IPS DF 6.9 (cell line): Measurements from ENCODE around the gene SST.

ENCODE experiments used
- DNase-seq: peaks from one replicate; pipeline ENCODE4 v3.0.0-alpha.2; 2013; ENCODE audit warnings: low read depth, low spot score
- H3K27ac ChIP-seq: one replicate; pipeline ENCODE4 v1.5.1; 2013; ENCODE audit warnings: low read length, control low read depth
- H3K27me3 ChIP-seq: 2 replicates; pipeline ENCODE4 v1.6.1; 2013; ENCODE audit warnings: mild to moderate bottlenecking, low read length; ENCODE audit not compliant: control insufficient read depth, insufficient read depth
- H3K36me3 ChIP-seq: 2 replicates; pipeline ENCODE4 v1.6.1; 2013; ENCODE audit warnings: low read length; ENCODE audit not compliant: control insufficient read depth, insufficient read depth
- H3K4me1 ChIP-seq: 2 replicates; pipeline ENCODE4 v1.6.1; 2013; ENCODE audit warnings: low read length; ENCODE audit not compliant: control insufficient read depth, insufficient read depth
- H3K4me3 ChIP-seq: 2 replicates; pipeline ENCODE4 v1.5.1; 2013; ENCODE audit warnings: mild to moderate bottlenecking, low read length
- H3K9me3 ChIP-seq: 2 replicates; pipeline ENCODE4 v1.6.1; 2013; ENCODE audit warnings: low read length, inconsistent platforms; ENCODE audit not compliant: control insufficient read depth, insufficient read depth
- WGBS: extraction: QIAGEN DNeasy Blood & Tissue Kit; methylation state at CpG from one replicate; pipeline ENCODE4 v1.1.7; 2013; ENCODE audit warnings: mixed read lengths, missing lambda C conversion rate; ENCODE audit not compliant: insufficient read length, insufficient coverage; 5-methylcytosine and 5-hydroxymethylcytosine counted together

SST gene

GRCh38 chr3:187702507-187703033, 32.4 kb upstream of the SST start, which contains the start of gene RTP2:
Gene RTP2 (minus strand): TSS chr3:187702557. CDS start chr3:187702128, 429 bp downstream.
- Histone ChIP-seq H3K4me3 (no peak within 1 kb of the TSS), H3K27me3 (no peaks in the 10 kb centered on the region), H3K4me1 (no peaks in the 10 kb centered on the region), H3K36me3 (no peaks in the 10 kb centered on the region), H3K27ac (no peak within 1 kb of the TSS), H3K9me3 (no peaks in the 10 kb centered on the region)
- no CpG with 5 or more reads among the region's 4 CpGs for WGBS
- DNase-seq: no peak

GRCh38 chr3:187700249-187700648, 30.1 kb upstream of the SST start:
- Histone ChIP-seq H3K4me3 (no peak overlapping the region), H3K4me1 (no peaks in the 10 kb centered on the region), H3K27ac (no peak overlapping the region), H3K36me3 (no peaks in the 10 kb centered on the region), H3K27me3 (no peaks in the 10 kb centered on the region; the same call in 1 of the 2 replicates), H3K9me3 (no peaks in the 10 kb centered on the region)
- no peak for DNase-seq
- WGBS: no CpG with 5 or more reads among the region's 2 CpGs

GRCh38 chr3:187698499-187699399, 28.6 kb upstream of the SST start:
- no peaks in the 10 kb centered on the region for H3K9me3 ChIP-seq
- no peaks in the 10 kb centered on the region for H3K4me1 ChIP-seq
- H3K27ac ChIP-seq: no peak overlapping the region
- H3K36me3 ChIP-seq: no peaks in the 10 kb centered on the region
- no CpG with 5 or more reads among the region's 42 CpGs for WGBS
- no peaks in the 10 kb centered on the region; the same call in 1 of the 2 replicates for H3K27me3 ChIP-seq
- DNase-seq: no peak
- H3K4me3 ChIP-seq: no peak overlapping the region

- Histone ChIP-seq H3K27ac (no peak overlapping the region), H3K27me3 (no peaks in the 10 kb centered on the region; the same call in 1 of the 2 replicates), H3K9me3 (no peaks in the 10 kb centered on the region), H3K36me3 (no peaks in the 10 kb centered on the region), H3K4me1 (no peaks in the 10 kb centered on the region), H3K4me3 (no peak overlapping the region)
- no peak for DNase-seq
- WGBS: no CpG with 5 or more reads among the region's 4 CpGs
These were observed 25.8 kb upstream of the SST start for GRCh38 chr3:187696021-187696420.

GRCh38 chr3:187695449-187695848, 25.3 kb upstream of the SST start:
- Histone ChIP-seq H3K4me3 (no peak overlapping the region), H3K9me3 (no peaks in the 10 kb centered on the region), H3K27me3 (no peaks in the 10 kb centered on the region; the same call in 1 of the 2 replicates), H3K36me3 (no peaks in the 10 kb centered on the region), H3K4me1 (no peaks in the 10 kb centered on the region), H3K27ac (no peak overlapping the region)
- no CpG with 5 or more reads among the region's 4 CpGs for WGBS
- no peak for DNase-seq

GRCh38 chr3:187694801-187695200, 24.6 kb upstream of the SST start:
- DNase-seq: no peak
- Histone ChIP-seq H3K9me3 (no peaks in the 10 kb centered on the region), H3K36me3 (no peaks in the 10 kb centered on the region), H3K4me3 (no peak overlapping the region), H3K27ac (no peak overlapping the region), H3K4me1 (no peaks in the 10 kb centered on the region), H3K27me3 (no peaks in the 10 kb centered on the region; the same call in 1 of the 2 replicates)
- WGBS: no CpG with 5 or more reads among the region's 3 CpGs

GRCh38 chr3:187693431-187693830, 23.2 kb upstream of the SST start:
- Histone ChIP-seq H3K4me1 (no peaks in the 10 kb centered on the region), H3K27me3 (no peaks in the 10 kb centered on the region; the same call in 1 of the 2 replicates), H3K9me3 (no peaks in the 10 kb centered on the region), H3K36me3 (no peaks in the 10 kb centered on the region), H3K27ac (no peak overlapping the region), H3K4me3 (no peak overlapping the region)
- WGBS: no CpG with 5 or more reads among the region's 1 CpG
- DNase-seq: no peak

GRCh38 chr3:187689984-187690383, 19.8 kb upstream of the SST start:
- Histone ChIP-seq H3K4me1 (no peaks in the 10 kb centered on the region), H3K4me3 (no peak overlapping the region), H3K27ac (no peak overlapping the region), H3K36me3 (no peaks in the 10 kb centered on the region), H3K27me3 (no peaks in the 10 kb centered on the region), H3K9me3 (no peaks in the 10 kb centered on the region)
- DNase-seq: no peak
- WGBS: no CpG with 5 or more reads among the region's 4 CpGs

- WGBS: no CpG with 5 or more reads among the region's 5 CpGs
- DNase-seq: no peak
- Histone ChIP-seq H3K36me3 (no peaks in the 10 kb centered on the region), H3K9me3 (no peaks in the 10 kb centered on the region), H3K4me3 (no peak overlapping the region), H3K27me3 (no peaks in the 10 kb centered on the region), H3K27ac (no peak overlapping the region), H3K4me1 (no peaks in the 10 kb centered on the region)
These were observed 16.6 kb upstream of the SST start for GRCh38 chr3:187686621-187687273.

- no CpG with 5 or more reads among the region's 7 CpGs for WGBS
- Histone ChIP-seq H3K9me3 (no peaks in the 10 kb centered on the region), H3K4me1 (no peaks in the 10 kb centered on the region), H3K36me3 (no peaks in the 10 kb centered on the region), H3K4me3 (no peak overlapping the region), H3K27ac (no peak overlapping the region), H3K27me3 (no peaks in the 10 kb centered on the region)
- no peak for DNase-seq
These were observed 15.8 kb upstream of the SST start for GRCh38 chr3:187685948-187686347.
